Inflammatory macrophage treated with lipopolysaccharide for 4 hours (primary cell): ENCODE measurements around the gene FAM219A.
A peak's percentile ranks its signal among the peaks of the same experiment; 100 is the strongest.

Source experiments
- DNase-seq: peaks from one replicate; pipeline ENCODE4 v3.0.0-alpha.2; 2020

The FAM219A gene, protein sequence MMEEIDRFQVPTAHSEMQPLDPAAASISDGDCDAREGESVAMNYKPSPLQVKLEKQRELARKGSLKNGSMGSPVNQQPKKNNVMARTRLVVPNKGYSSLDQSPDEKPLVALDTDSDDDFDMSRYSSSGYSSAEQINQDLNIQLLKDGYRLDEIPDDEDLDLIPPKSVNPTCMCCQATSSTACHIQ

DNA sequence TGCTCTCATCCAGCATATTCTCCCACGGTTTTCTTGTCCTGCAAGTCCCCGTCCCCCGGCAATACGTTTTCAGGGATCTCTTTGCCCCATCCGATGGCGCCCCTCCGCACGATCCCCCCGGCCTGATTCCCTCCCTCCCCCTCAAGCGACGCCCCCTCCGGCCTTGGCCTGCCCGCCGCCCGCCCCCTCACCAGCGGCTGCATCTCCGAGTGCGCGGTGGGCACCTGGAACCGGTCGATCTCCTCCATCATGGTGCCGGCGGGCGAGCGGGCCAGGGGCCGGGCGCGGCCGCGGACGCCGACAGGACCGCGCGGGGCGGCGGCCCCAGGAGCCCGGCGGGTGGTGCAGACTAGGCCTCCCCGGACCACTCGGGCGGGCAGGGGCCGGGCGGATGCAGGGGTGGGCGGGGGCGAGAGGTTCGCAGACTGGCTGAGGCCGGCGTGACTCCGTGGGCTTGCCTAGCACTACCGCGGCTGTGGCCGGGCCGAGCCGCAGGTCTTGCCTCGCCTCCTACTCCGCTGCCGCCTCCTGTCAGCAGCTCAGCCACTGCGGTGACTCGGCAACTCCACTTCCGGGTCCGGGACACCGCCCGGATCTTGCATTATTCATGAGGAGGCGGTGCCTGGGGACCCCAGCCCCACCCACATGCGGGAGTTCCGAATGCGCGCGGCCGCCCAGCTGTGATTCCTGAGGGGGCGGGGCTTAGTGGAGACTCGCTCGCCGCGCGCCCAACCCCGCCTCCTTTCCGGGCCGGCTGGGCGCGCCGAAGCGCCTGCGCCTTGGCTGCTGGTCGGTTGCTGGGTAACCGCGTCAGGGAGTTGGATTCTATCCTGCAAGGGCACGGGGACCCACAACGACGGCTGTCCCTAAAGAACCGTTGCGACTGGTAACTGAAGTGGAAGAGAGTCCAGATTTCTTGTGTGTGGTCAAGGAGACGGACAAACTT lies at the start of gene FAM219A, which contains the start of gene DNAI1:
FAM219A (minus strand) TSS at position 558 of the 946 bp plus-strand sequence; CDS start at position 251, 307 bp downstream.
DNAI1 (plus strand) TSS at position 793 of the 946 bp plus-strand sequence. CDS start 201 bp downstream, outside the sequence.
- peak; percentile 99 for DNase-seq

GRCh38 chr9:34507966-34508365 lies 49.6 kb upstream of the FAM219A start:
- DNase-seq = no peak

- DNase-seq = no peak
Measured at GRCh38 chr9:34507556-34507955, 49.2 kb upstream of the FAM219A start.

GRCh38 chr9:34506623-34507022 lies 48.3 kb upstream of the FAM219A start:
- DNase-seq = no peak

GRCh38 chr9:34505370-34506120 lies 47.2 kb upstream of the FAM219A start:
- no peak for DNase-seq

GRCh38 chr9:34503406-34503805 lies 45.0 kb upstream of the FAM219A start:
- no peak for DNase-seq

DNA sequence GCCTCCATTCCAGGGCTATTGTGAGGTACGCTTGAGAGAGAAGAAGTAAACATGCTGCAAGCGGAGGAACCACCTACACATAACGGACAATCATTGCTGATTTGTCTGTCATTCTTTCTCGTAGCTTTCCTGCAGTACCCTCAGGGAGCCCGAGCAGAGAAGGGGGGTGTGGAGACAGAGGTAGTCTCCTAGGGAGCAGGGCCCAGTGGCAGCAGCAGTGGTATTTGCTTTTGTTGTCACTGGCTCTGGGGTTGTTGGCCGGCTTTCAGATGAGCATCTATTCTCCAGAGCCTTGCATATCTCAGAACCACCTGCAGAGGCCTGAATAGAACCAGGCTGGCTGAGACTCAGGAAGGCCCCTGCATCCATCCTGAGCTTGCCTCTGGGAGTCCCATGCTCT lies 44.5 kb upstream of the FAM219A start:
- DNase-seq = no peak

GRCh38 chr9:34502471-34502870 lies 44.1 kb upstream of the FAM219A start:
- no peak for DNase-seq

- no peak for DNase-seq
Measured at GRCh38 chr9:34501889-34502425, 43.6 kb upstream of the FAM219A start.

DNA sequence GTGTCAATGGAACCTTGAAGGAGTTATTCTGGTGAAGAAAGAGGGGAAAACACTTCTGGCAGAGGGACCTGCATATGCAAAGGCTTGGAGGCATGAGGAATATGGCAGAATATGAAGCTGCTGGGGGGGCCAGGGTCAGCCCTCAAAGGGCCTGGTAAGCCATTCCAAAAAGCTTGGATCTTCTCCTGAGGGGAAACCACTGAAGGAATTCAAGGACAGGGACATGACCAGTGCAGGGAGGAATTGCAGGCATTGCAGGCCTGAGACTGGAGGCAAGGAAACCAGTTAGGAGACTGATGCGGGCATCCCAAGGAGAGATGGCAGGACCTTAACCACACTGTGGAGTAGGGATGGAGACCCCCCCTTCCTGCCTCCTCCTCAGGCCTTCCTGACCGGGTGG lies 43.0 kb upstream of the FAM219A start:
- no peak for DNase-seq

DNA sequence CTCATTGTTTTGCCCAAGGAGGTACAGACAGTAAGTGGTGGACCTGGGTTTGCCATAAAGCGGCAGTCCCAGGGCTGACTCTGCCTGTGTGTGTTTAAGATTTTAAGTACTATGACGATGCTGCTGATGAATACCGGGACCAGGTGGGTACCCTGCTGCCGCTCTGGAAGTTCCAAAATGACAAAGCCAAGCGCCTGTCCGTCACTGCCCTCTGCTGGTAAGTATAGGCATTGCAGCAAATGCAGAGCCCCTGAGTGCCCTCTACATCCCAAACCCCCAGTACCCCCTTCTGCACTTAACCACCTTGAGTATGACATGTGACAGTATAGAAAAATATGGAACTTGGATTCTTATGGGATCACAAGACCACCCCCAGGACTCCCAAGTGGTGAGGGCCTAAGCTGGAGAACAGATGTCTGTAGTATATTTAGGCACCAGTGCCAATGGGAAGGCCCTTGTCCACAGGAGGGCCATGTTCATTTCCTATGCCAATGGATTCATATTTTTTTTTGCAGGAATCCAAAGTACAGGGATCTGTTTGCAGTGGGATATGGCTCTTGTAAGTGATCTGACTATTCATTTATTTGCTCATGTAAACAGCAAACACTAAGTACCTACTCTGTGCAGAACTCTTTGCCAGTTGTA lies 42.4 kb upstream of the FAM219A start:
- DNase-seq = peak; percentile 46

- DNase-seq = no peak
Measured at GRCh38 chr9:34499076-34499475, 40.7 kb upstream of the FAM219A start.

- DNase-seq = no peak
Measured at GRCh38 chr9:34498553-34498952, 40.2 kb upstream of the FAM219A start.

DNA sequence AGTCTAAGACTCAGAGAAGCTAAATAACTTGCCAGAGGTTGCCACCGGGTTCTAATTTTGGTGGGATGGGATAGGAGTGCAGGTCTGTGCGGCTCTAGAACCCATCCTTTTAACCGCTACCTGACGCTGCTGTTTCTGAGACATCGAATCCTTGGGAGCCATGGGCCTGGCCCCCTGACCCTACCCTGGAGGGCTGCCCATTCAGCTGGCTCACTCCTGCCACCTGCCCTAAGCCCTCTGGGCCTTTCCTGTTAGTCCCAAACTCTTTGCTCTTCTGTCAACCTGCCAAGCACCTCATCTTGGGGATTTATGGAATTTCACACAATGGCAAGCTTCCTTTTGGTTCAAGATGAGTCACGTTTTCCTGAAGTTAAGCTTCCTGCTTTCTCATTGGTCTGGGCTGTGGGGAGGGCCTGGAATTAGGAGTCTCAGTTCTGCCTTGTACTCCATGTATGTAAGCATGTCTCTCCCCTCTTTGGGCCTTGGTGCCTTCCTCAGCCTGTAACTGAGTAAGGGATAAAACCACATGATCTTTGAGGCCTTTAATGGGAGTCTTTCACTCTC lies 37.9 kb upstream of the FAM219A start:
- no peak for DNase-seq

DNA sequence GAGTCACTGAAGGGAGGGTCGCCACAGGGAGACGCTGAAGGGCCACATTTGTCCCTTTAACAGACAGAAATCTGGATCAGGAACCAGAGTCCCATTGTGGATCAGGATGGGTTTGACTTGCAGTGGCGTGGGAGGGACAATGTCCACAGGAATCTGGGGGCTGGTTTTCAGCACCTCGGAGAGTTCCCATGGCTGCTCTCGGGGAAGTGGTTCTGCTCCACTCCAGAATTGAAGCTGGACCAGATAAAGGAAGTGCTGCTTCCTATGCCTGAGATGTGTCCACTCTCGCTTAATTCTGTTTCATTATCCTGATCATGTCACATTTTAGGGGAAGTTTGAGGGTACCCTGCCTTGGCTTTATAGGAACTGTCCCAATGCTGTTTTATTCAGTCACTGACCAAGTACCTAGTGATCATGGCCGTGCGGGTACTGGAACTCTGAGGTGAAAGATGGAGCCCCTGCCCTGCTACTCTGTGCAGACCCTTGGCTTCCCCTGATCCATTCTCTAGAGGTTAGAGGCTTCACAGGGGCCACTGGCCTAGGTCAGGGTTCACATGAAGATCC lies 35.7 kb upstream of the FAM219A start:
- peak; percentile 40 for DNase-seq

GRCh38 chr9:34492051-34492450 lies 33.7 kb upstream of the FAM219A start:
- no peak for DNase-seq

DNA sequence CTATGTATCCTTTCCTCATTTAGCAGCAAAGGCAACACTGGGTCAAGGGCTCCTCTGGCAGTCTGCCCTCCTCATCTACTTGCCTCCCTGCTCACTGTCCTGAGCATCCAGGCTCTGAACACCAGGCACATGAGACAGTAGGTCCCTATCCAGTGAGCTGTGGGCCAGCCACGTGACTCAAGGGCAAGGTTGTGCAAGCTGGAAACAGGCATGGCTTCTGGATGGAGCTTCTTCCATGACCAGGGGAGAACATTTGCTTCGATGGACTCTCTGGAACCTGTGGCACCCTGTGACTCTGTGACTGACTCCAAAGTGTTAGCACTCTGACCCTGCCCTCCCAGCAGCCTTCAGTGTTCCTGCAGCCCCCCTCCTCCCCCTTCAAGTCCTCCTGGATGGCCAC lies 33.2 kb upstream of the FAM219A start:
- no peak for DNase-seq

- DNase-seq = no peak
Measured at GRCh38 chr9:34490760-34491159, 32.4 kb upstream of the FAM219A start.

GRCh38 chr9:34490360-34490759 lies 32.0 kb upstream of the FAM219A start:
- no peak for DNase-seq

- DNase-seq = peak; percentile 33
Measured at GRCh38 chr9:34486572-34486971, 28.2 kb upstream of the FAM219A start.

- DNase-seq = no peak
Measured at GRCh38 chr9:34485822-34486221, 27.5 kb upstream of the FAM219A start.

DNA sequence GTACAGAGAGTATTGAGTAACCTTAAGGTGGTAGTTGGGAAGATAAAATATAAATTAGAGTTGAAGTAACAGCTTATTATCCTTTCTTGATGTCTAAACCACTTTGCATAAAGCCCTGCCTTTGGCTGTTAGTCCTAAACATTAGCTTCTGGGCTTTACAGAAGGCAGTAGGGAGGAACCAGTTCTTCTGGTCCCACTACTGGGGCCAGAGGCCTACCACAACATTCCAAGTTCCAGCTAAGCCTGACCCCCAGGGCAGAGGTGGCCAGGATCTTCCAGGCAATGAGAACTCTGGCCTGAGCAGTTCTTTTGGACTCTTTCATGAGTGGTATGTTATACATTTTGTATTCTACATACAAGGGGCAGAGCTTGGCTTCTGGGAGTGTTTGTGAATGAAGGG lies 26.3 kb upstream of the FAM219A start:
- no peak for DNase-seq
